Gastrocnemius medialis (tissue), 4 donors: ENCODE results near the gene ITPR2. TPM values are rescaled to one million over a fixed set of nuclear protein-coding genes. Genes with fewer than 3 reads are reported as not detected.

ENCODE experiments used
- ATAC-seq, 2 donors: fragments of 150-250 bp; one replicate each; pipeline ENCODE4 v1.9.1; 2016
- DNase-seq, 2 donors: peaks; one replicate each; pipeline ENCODE4 v3.0.0-alpha.2; 2019
- H3K27ac ChIP-seq, 4 donors: fragments of 200-600 bp; sonication (generic); 1 replicate in 1 of 4; 2 replicates in 3 of 4; pipeline ENCODE4 v1.5.1; 2016 to 2018; ENCODE audit warnings: mild to moderate bottlenecking in 2 of 4, moderate library complexity in 1 of 4
- H3K27me3 ChIP-seq, 3 donors: fragments of 200-600 bp; sonication (generic) in 2 of 3; 1 replicate in 1 of 3; 2 replicates in 2 of 3; pipeline versions ENCODE4 v1.5.1 to v1.6.0; 2016 to 2019; ENCODE audit warnings: mild to moderate bottlenecking in 1 of 3, moderate library complexity in 1 of 3
- H3K36me3 ChIP-seq, 2 donors: fragments of 200-600 bp; sonication (generic) in 1 of 2; one replicate each; pipeline ENCODE4 v1.5.1; 2017 to 2018
- H3K4me1 ChIP-seq, 2 donors: fragments of 200-600 bp; sonication (generic) in 1 of 2; one replicate each; pipeline ENCODE4 v1.5.1; 2016 to 2017; ENCODE audit warnings: mild to moderate bottlenecking in 2 of 2
- H3K4me3 ChIP-seq, 4 donors: fragments of 200-600 bp; sonication (generic) in 3 of 4; 1 replicate in 1 of 4; 2 replicates in 3 of 4; pipeline ENCODE4 v1.5.1; 2016 to 2019; ENCODE audit warnings: mild to moderate bottlenecking in 2 of 4
- H3K9me3 ChIP-seq, 3 donors: fragments of 200-600 bp; sonication (generic) in 2 of 3; 1 replicate in 1 of 3; 2 replicates in 2 of 3; pipeline ENCODE4 v1.5.1; 2016 to 2019
- CTCF ChIP-seq, 5 experiments: fragments of 450-650 bp in 3 of 5; fragments of 200-600 bp in 2 of 5; sonication (generic) in 2 of 5; IDR thresholded peaks in 4 of 5; conservative IDR thresholded peaks in 1 of 5; 1 replicate in 4 of 5; 2 replicates in 1 of 5; pipeline ENCODE4 v1.5.1; 2016 to 2019; ENCODE audit warnings: antibody characterized with exemption in 5 of 5, mild to moderate bottlenecking in 3 of 5, moderate library complexity in 3 of 5
- POLR2A ChIP-seq, 2 donors: fragments of 450-650 bp; IDR thresholded peaks; one replicate each; pipeline ENCODE4 v1.6.1; 2017; ENCODE audit warnings: antibody characterized with exemption in 2 of 2, mild to moderate bottlenecking in 2 of 2, moderate library complexity in 2 of 2
- in situ Hi-C, 4 donors: fragments of 200-750 bp; cut with MboI; loops; one replicate each; pipeline versions ENCODE4 v1.15.0 to v1.8.0; 2017; ENCODE audit warnings: low sequenced_read_pairs in 4 of 4
- intact Hi-C: fragments of 100-400 bp; cut with DNase I; formaldehyde crosslinking; loops from one replicate; pipeline ENCODE4 v1.15.1; 2023; ENCODE audit warnings: low total_unique reads
- total RNA-seq, 4 donors: library from RNA; depleted of rRNA; stranded (reverse); fragments of >200 nt; gene quantifications; one replicate each; pipeline versions ENCODE4 v1.1.0 to v1.2.3, GENCODE V29; 2016

ITPR2 gene
- total RNA-seq, 4 donors from 2014 or later: 3.8 to 23.8 (median 4.1) TPM

GRCh38 chr12:26750531-26751175, 82.3 kb downstream of the ITPR2 start:
- intact Hi-C loops (no loop called here), in situ Hi-C loops (no loop called here)
- no peak overlapping the region for H3K4me3 ChIP-seq
- ATAC-seq (no peak), DNase-seq (no peak)
- H3K4me1 ChIP-seq: peaks cover 0 to 9% of the 10 kb centered on the region in 2 donors
- H3K27me3 ChIP-seq: no peaks in the 10 kb centered on the region
- no peaks in the 10 kb centered on the region for H3K9me3 ChIP-seq
- TF ChIP-seq CTCF (IDR thresholded peaks at IDR 0.05 in 4 of 5, conservative IDR thresholded peaks at IDR 0.05 in 1 of 5): no peak
- no peak for TF ChIP-seq POLR2A (IDR thresholded peaks at IDR 0.05)
- H3K27ac ChIP-seq: no peak overlapping the region
- no peaks in the 10 kb centered on the region for H3K36me3 ChIP-seq

- Histone ChIP-seq H3K27me3 (no peaks in the 10 kb centered on the region), H3K4me3 (no peak overlapping the region), H3K9me3 (no peaks in the 10 kb centered on the region), H3K36me3 (no peaks in the 10 kb centered on the region), H3K27ac (no peak overlapping the region), H3K4me1 (peaks cover 0 to 9% of the 10 kb centered on the region in 2 donors)
- no peak for TF ChIP-seq CTCF (IDR thresholded peaks at IDR 0.05 in 4 of 5, conservative IDR thresholded peaks at IDR 0.05 in 1 of 5)
- no peak for TF ChIP-seq POLR2A (IDR thresholded peaks at IDR 0.05)
- no peak for ATAC-seq
- intact Hi-C loops: no loop called here
- in situ Hi-C loops: no loop called here
- DNase-seq: no peak
These were observed 83.2 kb downstream of the ITPR2 start for GRCh38 chr12:26749781-26750180.

- DNase-seq (no peak), ATAC-seq (no peak)
- intact Hi-C loops (no loop called here), in situ Hi-C loops (no loop called here)
- H3K4me3 ChIP-seq: no peak overlapping the region
- no peaks in the 10 kb centered on the region for H3K9me3 ChIP-seq
- H3K27me3 ChIP-seq: no peaks in the 10 kb centered on the region
- TF ChIP-seq POLR2A (IDR thresholded peaks at IDR 0.05) (no peak), CTCF (IDR thresholded peaks at IDR 0.05 in 4 of 5, conservative IDR thresholded peaks at IDR 0.05 in 1 of 5) (no peak)
- H3K27ac ChIP-seq: no peak overlapping the region
- no peaks in the 10 kb centered on the region for H3K36me3 ChIP-seq
- H3K4me1 ChIP-seq: peaks cover 0 to 9% of the 10 kb centered on the region in 2 donors
These were observed 84.1 kb downstream of the ITPR2 start for GRCh38 chr12:26748741-26749431.

GRCh38 chr12:26748412-26748740, 84.6 kb downstream of the ITPR2 start:
- Histone ChIP-seq H3K36me3 (no peaks in the 10 kb centered on the region), H3K4me1 (peaks cover 0 to 9% of the 10 kb centered on the region in 2 donors), H3K4me3 (no peak overlapping the region), H3K27me3 (no peaks in the 10 kb centered on the region), H3K9me3 (no peaks in the 10 kb centered on the region), H3K27ac (no peak overlapping the region)
- ATAC-seq (no peak), DNase-seq (no peak)
- TF ChIP-seq CTCF (IDR thresholded peaks at IDR 0.05 in 4 of 5, conservative IDR thresholded peaks at IDR 0.05 in 1 of 5): no peak
- no peak for TF ChIP-seq POLR2A (IDR thresholded peaks at IDR 0.05)
- in situ Hi-C loops (no loop called here), intact Hi-C loops (no loop called here)
